22Rv1 (cell line): ENCODE results near the gene HMHB1.

Source experiments
- ZFX ChIP-seq: fragments of 450-650 bp; IDR thresholded peaks from 2 replicates; pipeline ENCODE4 v1.6.1; 2017; ENCODE audit warnings: antibody characterized with exemption, borderline replicate concordance
- TF ChIP-seq, protein P1 (sequence below): fragments of 450-650 bp; IDR thresholded peaks from 2 replicates; pipeline ENCODE4 v1.5.1; 2017; ENCODE audit warnings: mild to moderate bottlenecking

- TF ChIP-seq, protein P1, sequence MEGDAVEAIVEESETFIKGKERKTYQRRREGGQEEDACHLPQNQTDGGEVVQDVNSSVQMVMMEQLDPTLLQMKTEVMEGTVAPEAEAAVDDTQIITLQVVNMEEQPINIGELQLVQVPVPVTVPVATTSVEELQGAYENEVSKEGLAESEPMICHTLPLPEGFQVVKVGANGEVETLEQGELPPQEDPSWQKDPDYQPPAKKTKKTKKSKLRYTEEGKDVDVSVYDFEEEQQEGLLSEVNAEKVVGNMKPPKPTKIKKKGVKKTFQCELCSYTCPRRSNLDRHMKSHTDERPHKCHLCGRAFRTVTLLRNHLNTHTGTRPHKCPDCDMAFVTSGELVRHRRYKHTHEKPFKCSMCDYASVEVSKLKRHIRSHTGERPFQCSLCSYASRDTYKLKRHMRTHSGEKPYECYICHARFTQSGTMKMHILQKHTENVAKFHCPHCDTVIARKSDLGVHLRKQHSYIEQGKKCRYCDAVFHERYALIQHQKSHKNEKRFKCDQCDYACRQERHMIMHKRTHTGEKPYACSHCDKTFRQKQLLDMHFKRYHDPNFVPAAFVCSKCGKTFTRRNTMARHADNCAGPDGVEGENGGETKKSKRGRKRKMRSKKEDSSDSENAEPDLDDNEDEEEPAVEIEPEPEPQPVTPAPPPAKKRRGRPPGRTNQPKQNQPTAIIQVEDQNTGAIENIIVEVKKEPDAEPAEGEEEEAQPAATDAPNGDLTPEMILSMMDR = no peak
- no peak for TF ChIP-seq ZFX
These were observed 21.2 kb downstream of the HMHB1 start for GRCh38 chr5:143833177-143833576.
